Activated CD8-positive, alpha-beta memory T cell treated with anti-CD3 and anti-CD28 coated beads for 1 hour (primary cell): ENCODE data around the gene MCTP2.
"Not testable (repeated sequence)": the region's sequence is repeated elsewhere in the genome, so short reads cannot be mapped to it uniquely, and the experiment has no call there.

Source experiments
- DNase-seq, 2 donors: peaks; one replicate each; pipeline ENCODE4 v3.0.0-alpha.2; 2020; ENCODE audit warnings: low read depth in 1 of 2; ENCODE audit errors: extremely low read depth in 1 of 2

Gene MCTP2

GRCh38 chr15:94493176-94493575 is 261.8 kb downstream of the MCTP2 start:
- no peak for DNase-seq

GRCh38 chr15:94493586-94493985 is 262.2 kb downstream of the MCTP2 start:
- not testable (repeated sequence) for DNase-seq

- DNase-seq: no peak
Measured at GRCh38 chr15:94494732-94495131, 263.4 kb downstream of the MCTP2 start.

- no peak for DNase-seq
Measured at GRCh38 chr15:94503293-94503692, 271.9 kb downstream of the MCTP2 start.

GRCh38 chr15:94509259-94509658 is 277.9 kb downstream of the MCTP2 start:
- DNase-seq: no peak

GRCh38 chr15:94522125-94522524 is 290.8 kb downstream of the MCTP2 start:
- no peak for DNase-seq

- no peak for DNase-seq
Measured at GRCh38 chr15:94523873-94524272, 292.5 kb downstream of the MCTP2 start.

GRCh38 chr15:94524565-94524964 is 293.2 kb downstream of the MCTP2 start:
- DNase-seq: no peak

GRCh38 chr15:94526071-94526689 is 294.8 kb downstream of the MCTP2 start:
- DNase-seq: no peak

- DNase-seq: no peak
Measured at GRCh38 chr15:94532226-94532625, 300.9 kb downstream of the MCTP2 start.
